Effector memory CD4-positive, alpha-beta T cell (primary cell): ENCODE results near the gene WASF1.
"Not testable (repeated sequence)": the region's sequence is repeated elsewhere in the genome, so short reads cannot be mapped to it uniquely, and the experiment has no call there.

Experiments used
- DNase-seq, 3 donors: peaks; one replicate each; pipeline ENCODE4 v3.0.0-alpha.2; 2020
- H3K27ac ChIP-seq: 2 replicates; pipeline ENCODE4 v1.7.0; 2013; ENCODE audit warnings: mild to moderate bottlenecking, low read length, moderate library complexity; ENCODE audit not compliant: insufficient read depth, poor library complexity, severe bottlenecking
- H3K27me3 ChIP-seq: replicated peaks from 2 replicates; pipeline ENCODE4 v1.7.0; 2013; ENCODE audit warnings: mild to moderate bottlenecking, low read length; ENCODE audit not compliant: insufficient read depth, control insufficient read depth, poor library complexity, severe bottlenecking
- H3K36me3 ChIP-seq: 2 replicates; pipeline ENCODE4 v1.7.0; 2013; ENCODE audit warnings: mild to moderate bottlenecking, low read length, moderate library complexity; ENCODE audit not compliant: control insufficient read depth, insufficient read depth
- H3K4me1 ChIP-seq: 2 replicates; pipeline ENCODE4 v1.7.0; 2013; ENCODE audit warnings: low read length, mild to moderate bottlenecking; ENCODE audit not compliant: control insufficient read depth, insufficient read depth, poor library complexity, severe bottlenecking
- H3K4me3 ChIP-seq: 2 replicates; pipeline ENCODE4 v1.7.0; 2013; ENCODE audit warnings: low read length, low read depth, mild to moderate bottlenecking; ENCODE audit not compliant: insufficient read depth, poor library complexity, severe bottlenecking
- H3K9me3 ChIP-seq: 2 replicates; pipeline ENCODE4 v1.7.0; 2013; ENCODE audit warnings: mild to moderate bottlenecking, low read length, moderate library complexity; ENCODE audit not compliant: control insufficient read depth

Gene WASF1

DNA sequence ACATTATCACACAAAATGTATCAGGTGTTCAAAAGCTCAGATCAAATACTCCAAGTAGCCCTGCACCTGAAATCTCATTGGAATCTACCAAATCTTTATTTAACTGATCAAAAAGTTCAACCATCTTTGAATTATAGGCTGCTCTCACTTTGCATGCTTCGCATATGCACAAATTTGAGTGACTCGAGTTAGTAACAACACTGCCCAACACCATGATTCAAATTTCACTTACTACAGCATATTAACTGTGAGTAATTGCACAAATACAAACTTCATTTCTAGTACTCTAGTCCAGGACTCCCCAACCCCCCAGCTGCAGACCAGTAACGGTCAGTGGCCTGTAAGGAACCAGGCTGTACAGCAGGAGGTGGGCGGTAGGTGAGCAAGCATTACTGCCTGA is 51.1 kb downstream of the WASF1 start:
- DNase-seq, result no peak
- Histone ChIP-seq H3K4me1 (no peaks in the 10 kb centered on the region), H3K27ac (no peak overlapping the region)

GRCh38 chr6:110125361-110125760 is 54.1 kb downstream of the WASF1 start:
- DNase-seq, result no peak

More for the DNA sequence above, 51.1 kb downstream of the WASF1 start:
- H3K27me3 ChIP-seq, result no peaks in the 10 kb centered on the region
- no peaks in the 10 kb centered on the region for H3K9me3 ChIP-seq
- no peaks in the 10 kb centered on the region for H3K36me3 ChIP-seq
- no peak overlapping the region for H3K4me3 ChIP-seq

GRCh38 chr6:110121655-110122054 is 57.8 kb downstream of the WASF1 start:
- not testable (repeated sequence) for H3K4me1 ChIP-seq, H3K36me3 ChIP-seq, H3K27ac ChIP-seq, H3K9me3 ChIP-seq, DNase-seq, H3K27me3 ChIP-seq, H3K4me3 ChIP-seq

More at GRCh38 chr6:110125361-110125760, 54.1 kb downstream of the WASF1 start:
- H3K9me3 ChIP-seq, result no peaks in the 10 kb centered on the region
- H3K27ac ChIP-seq, result no peak overlapping the region
- no peaks in the 10 kb centered on the region for H3K4me1 ChIP-seq
- no peak overlapping the region for H3K4me3 ChIP-seq
- H3K36me3 ChIP-seq, result no peaks in the 10 kb centered on the region
- no peaks in the 10 kb centered on the region for H3K27me3 ChIP-seq

- no peaks in the 10 kb centered on the region for H3K36me3 ChIP-seq
- H3K4me1 ChIP-seq, result no peaks in the 10 kb centered on the region
- H3K27ac ChIP-seq, result no peak overlapping the region
- H3K9me3 ChIP-seq, result no peaks in the 10 kb centered on the region
- H3K27me3 ChIP-seq, result no peaks in the 10 kb centered on the region
- H3K4me3 ChIP-seq, result no peak overlapping the region
- no peak for DNase-seq
These were observed 63.2 kb downstream of the WASF1 start for GRCh38 chr6:110116258-110116657.

DNA sequence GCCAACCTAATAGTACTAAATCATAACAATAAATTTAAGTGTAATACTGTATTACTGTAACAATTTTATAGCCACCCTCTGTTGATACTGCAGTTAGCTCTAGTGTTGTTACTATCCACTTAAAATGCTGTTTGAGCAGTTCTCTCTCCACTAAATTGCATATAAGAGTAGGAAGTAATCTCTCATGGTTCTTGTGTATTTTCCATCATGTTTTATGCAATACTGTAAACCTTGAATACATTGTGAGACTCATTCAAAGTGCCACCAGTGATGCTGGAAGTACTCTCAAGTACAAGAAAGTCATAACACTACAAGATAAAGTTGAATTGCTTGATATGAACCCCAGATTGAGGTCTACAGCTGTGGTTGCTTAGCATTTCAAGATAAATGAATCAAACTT is 65.5 kb downstream of the WASF1 start:
- no peaks in the 10 kb centered on the region for H3K27me3 ChIP-seq
- H3K36me3 ChIP-seq, result no peaks in the 10 kb centered on the region
- H3K4me1 ChIP-seq, result no peaks in the 10 kb centered on the region
- DNase-seq, result no peak
- no peaks in the 10 kb centered on the region for H3K9me3 ChIP-seq
- H3K4me3 ChIP-seq, result no peak overlapping the region
- H3K27ac ChIP-seq, result no peak overlapping the region

- Histone ChIP-seq H3K36me3 (no peaks in the 10 kb centered on the region), H3K9me3 (no peaks in the 10 kb centered on the region), H3K4me3 (no peak overlapping the region), H3K27me3 (no peaks in the 10 kb centered on the region), H3K4me1 (no peaks in the 10 kb centered on the region), H3K27ac (no peak overlapping the region)
- no peak for DNase-seq
These were observed 74.2 kb downstream of the WASF1 start for GRCh38 chr6:110105296-110105695.

DNA sequence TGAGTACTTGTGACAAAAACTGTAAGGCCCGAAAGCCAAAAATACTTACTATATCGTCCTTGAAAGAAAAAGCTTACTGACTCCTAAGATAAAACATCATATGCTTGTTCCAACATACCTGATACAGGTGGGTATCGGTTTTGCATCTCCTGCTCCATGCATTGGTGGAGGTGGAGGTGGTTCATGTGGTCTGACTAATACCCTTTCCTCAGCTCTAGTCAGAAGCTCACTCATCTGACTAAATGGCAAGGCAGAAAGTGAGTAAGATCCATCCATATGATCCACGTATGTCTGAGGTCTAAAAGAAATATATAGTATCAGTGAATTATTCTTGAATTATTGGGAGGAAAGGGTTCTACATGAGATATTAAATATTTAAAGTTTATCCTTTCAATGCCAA is 76.2 kb downstream of the WASF1 start:
- no peak overlapping the region for H3K27ac ChIP-seq
- H3K9me3 ChIP-seq, result no peaks in the 10 kb centered on the region
- H3K4me1 ChIP-seq, result no peaks in the 10 kb centered on the region
- H3K27me3 ChIP-seq, result no peaks in the 10 kb centered on the region
- H3K36me3 ChIP-seq, result no peaks in the 10 kb centered on the region
- no peak overlapping the region for H3K4me3 ChIP-seq
- no peak for DNase-seq

DNA sequence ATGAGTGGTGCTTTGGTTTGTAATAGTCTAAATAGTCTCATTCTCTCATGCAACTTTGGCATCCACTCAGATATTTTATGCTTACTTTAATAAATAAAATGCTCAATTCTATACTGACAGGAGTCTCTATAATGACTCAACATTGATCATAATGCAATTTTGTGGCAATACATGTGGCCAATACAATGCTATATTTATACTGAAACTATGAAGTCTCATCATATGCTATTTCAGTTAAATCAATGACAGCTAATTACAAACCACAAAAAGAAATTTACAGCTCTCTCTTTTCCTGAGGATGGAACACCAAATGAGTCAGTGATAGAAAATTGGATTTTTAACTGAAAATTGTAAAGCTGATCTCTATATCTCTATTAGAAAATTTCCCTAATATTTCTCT is 77.1 kb downstream of the WASF1 start:
- Histone ChIP-seq H3K9me3 (no peaks in the 10 kb centered on the region), H3K4me3 (no peak overlapping the region), H3K27me3 (no peaks in the 10 kb centered on the region), H3K4me1 (no peaks in the 10 kb centered on the region), H3K36me3 (no peaks in the 10 kb centered on the region), H3K27ac (no peak overlapping the region)
- DNase-seq, result no peak

GRCh38 chr6:110101885-110102284 is 77.6 kb downstream of the WASF1 start:
- no peak for DNase-seq
- Histone ChIP-seq H3K9me3 (no peaks in the 10 kb centered on the region), H3K27ac (no peak overlapping the region), H3K4me1 (no peaks in the 10 kb centered on the region), H3K4me3 (no peak overlapping the region), H3K36me3 (no peaks in the 10 kb centered on the region), H3K27me3 (no peaks in the 10 kb centered on the region)

DNA sequence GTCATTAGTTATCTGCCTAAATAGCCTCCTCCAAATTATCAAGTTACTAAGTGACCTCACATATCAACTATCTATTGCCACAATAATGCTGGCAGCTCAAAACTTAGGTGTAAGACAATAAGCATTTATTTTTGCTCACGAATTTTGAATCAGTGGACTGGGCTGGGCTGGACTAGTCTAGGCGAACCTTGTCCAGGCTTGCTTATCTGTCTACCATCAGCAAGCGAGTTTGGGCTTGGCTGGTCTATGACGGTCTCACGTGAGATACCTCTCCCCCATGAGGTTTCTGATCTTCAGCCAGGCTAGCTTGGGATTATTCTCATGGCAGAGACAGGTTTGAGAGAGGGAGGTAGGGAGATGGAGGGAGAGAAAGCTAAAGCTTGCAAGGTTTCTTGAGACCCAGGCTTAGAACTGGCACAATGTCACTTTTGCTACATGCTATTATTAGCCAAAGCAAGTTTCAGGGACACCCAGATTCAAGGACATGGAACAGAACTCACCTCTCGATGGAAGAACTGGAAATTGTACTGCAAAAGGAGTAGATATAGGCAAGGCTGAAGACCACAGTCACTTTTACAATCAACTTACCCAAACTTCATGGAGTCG is 80.9 kb downstream of the WASF1 start:
- no peak for DNase-seq
- Histone ChIP-seq H3K4me3 (no peak overlapping the region), H3K27me3 (no peaks in the 10 kb centered on the region), H3K4me1 (no peaks in the 10 kb centered on the region), H3K36me3 (no peaks in the 10 kb centered on the region), H3K27ac (no peak overlapping the region), H3K9me3 (no peaks in the 10 kb centered on the region)
